Liver (tissue), 9 donors: ENCODE results near the gene GPBP1. TPM values are rescaled to one million over a fixed set of nuclear protein-coding genes. Genes with fewer than 3 reads are reported as not detected.

Source experiments
- DNase-seq: peaks from one replicate; pipeline ENCODE4 v3.0.0-alpha.2; 2017; ENCODE audit warnings: low spot score
- H3K27ac ChIP-seq, 2 donors: one replicate each; pipeline ENCODE4 v1.7.0; 2013; ENCODE audit warnings: inconsistent platforms in 2 of 2, low read length in 2 of 2, control low read depth in 1 of 2, low read depth in 1 of 2, mild to moderate bottlenecking in 1 of 2
- H3K27me3 ChIP-seq, 4 donors: one replicate each; pipeline versions ENCODE4 v1.6.1 to v1.7.0; 2013; ENCODE audit warnings: low read length in 3 of 4, inconsistent platforms in 1 of 4, mild to moderate bottlenecking in 1 of 4, moderate library complexity in 1 of 4; ENCODE audit not compliant: control insufficient read depth in 4 of 4, insufficient read depth in 4 of 4
- H3K36me3 ChIP-seq, 4 donors: one replicate each; pipeline versions ENCODE4 v1.6.1 to v1.7.0; 2013; ENCODE audit warnings: low read length in 3 of 4, mild to moderate bottlenecking in 3 of 4, low read depth in 1 of 4, moderate library complexity in 1 of 4; ENCODE audit not compliant: control insufficient read depth in 4 of 4, insufficient read depth in 3 of 4
- H3K4me1 ChIP-seq, 4 donors: one replicate each; pipeline versions ENCODE4 v1.6.1 to v1.7.0; 2013; ENCODE audit warnings: low read length in 3 of 4, mild to moderate bottlenecking in 3 of 4, moderate library complexity in 1 of 4; ENCODE audit not compliant: control insufficient read depth in 4 of 4, insufficient read depth in 4 of 4
- H3K4me3 ChIP-seq, 3 donors: one replicate each; pipeline versions ENCODE4 v1.6.1 to v1.7.0; 2013; ENCODE audit warnings: low read length in 3 of 3, control low read depth in 1 of 3, low read depth in 1 of 3, mild to moderate bottlenecking in 1 of 3
- H3K9ac ChIP-seq, 2 donors: one replicate each; pipeline ENCODE4 v1.7.0; 2013; ENCODE audit warnings: low read length in 2 of 2, mild to moderate bottlenecking in 2 of 2, moderate library complexity in 2 of 2, control low read depth in 1 of 2, low read depth in 1 of 2
- H3K9me3 ChIP-seq, 4 donors: one replicate each; pipeline versions ENCODE4 v1.6.1 to v1.7.0; 2013; ENCODE audit warnings: low read length in 3 of 4; ENCODE audit not compliant: control insufficient read depth in 4 of 4
- EGR1 ChIP-seq, 2 donors: IDR thresholded peaks; 2 replicates each; pipeline ENCODE4 v1.6.1; 2016 to 2018; ENCODE audit warnings: antibody characterized with exemption in 2 of 2, low read depth in 2 of 2
- FOXA1 ChIP-seq: IDR thresholded peaks from 2 replicates; pipeline ENCODE4 v1.6.1; 2016; ENCODE audit warnings: antibody characterized with exemption
- FOXA2 ChIP-seq: IDR thresholded peaks from 2 replicates; pipeline ENCODE4 v1.6.1; 2016; ENCODE audit warnings: antibody characterized with exemption
- GABPA ChIP-seq, 2 donors: IDR thresholded peaks in 1 of 2; conservative IDR thresholded peaks in 1 of 2; 2 replicates each; pipeline ENCODE4 v1.6.1; 2016; ENCODE audit warnings: antibody characterized with exemption in 2 of 2, mild to moderate bottlenecking in 1 of 2, moderate library complexity in 1 of 2
- JUND ChIP-seq, 2 donors: IDR thresholded peaks; 2 replicates each; pipeline ENCODE4 v1.6.1; 2016; ENCODE audit warnings: antibody characterized with exemption in 2 of 2
- NR2F2 ChIP-seq: IDR thresholded peaks from 2 replicates; pipeline ENCODE4 v1.6.1; 2016; ENCODE audit warnings: antibody characterized with exemption
- RAD21 ChIP-seq, 2 donors: IDR thresholded peaks; 2 replicates each; pipeline ENCODE4 v1.6.1; 2016; ENCODE audit warnings: antibody characterized with exemption in 2 of 2, mild to moderate bottlenecking in 2 of 2
- YY1 ChIP-seq: IDR thresholded peaks from 2 replicates; pipeline ENCODE4 v1.6.1; 2016; ENCODE audit warnings: antibody characterized with exemption, mild to moderate bottlenecking
- WGBS: extraction: QIAGEN DNeasy Blood & Tissue Kit; methylation state at CpG from one replicate; pipeline ENCODE4 v1.1.7; 2013; 5-methylcytosine and 5-hydroxymethylcytosine counted together
- polyA plus RNA-seq, 2 donors: library from polyadenylated mRNA; stranded (reverse) in 1 of 2; unstranded in 1 of 2; fragments of 200-250 nt in 1 of 2; fragments of >200 nt in 1 of 2; fragmentation: Nextera tagmentation in 1 of 2; extraction: Ambion mirVana in 1 of 2; gene quantifications; one replicate each; pipeline versions ENCODE4 v1.2.1 to v1.2.3, GENCODE V29; 2013 to 2015
- total RNA-seq, 2 donors: library from RNA; depleted of rRNA; stranded (reverse); fragments of >200 nt; gene quantifications; one replicate each; pipeline ENCODE4 v1.2.3, GENCODE V29; 2014
- TF ChIP-seq, protein P1 (sequence below): IDR thresholded peaks from 2 replicates; pipeline ENCODE4 v1.6.1; 2016; ENCODE audit warnings: antibody characterized with exemption, mild to moderate bottlenecking
- TF ChIP-seq, protein P2 (sequence below): IDR thresholded peaks from 2 replicates; pipeline ENCODE4 v1.6.1; 2016; ENCODE audit warnings: antibody characterized with exemption
- donor health status: healthy.
- donor health status: healthy.
- donor health status: healthy.
- donor health status: healthy.
- donor health status: healthy.

Gene GPBP1
- total and polyA plus RNA-seq, 4 donors = 13.6 to 30.8 (median 24.6) TPM

DNA sequence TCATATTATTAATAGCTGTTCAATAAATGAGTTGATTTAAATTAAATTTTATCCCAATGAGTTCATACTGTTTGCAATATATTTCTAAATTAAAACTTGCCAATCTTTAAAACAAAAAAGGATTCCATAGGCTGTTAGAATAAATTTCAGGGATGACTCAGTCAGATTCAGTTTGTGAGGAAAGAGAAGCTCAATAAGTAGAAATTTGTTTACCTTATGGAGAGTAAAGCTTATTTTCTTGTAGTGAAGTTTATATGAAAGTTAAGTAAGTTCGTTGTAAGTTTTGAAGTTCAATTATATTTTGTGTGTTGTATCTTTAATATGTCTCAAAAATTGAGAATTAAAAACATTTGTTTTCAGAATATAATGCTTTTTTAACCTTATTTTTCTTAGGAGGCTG, 29.0 kb downstream of the GPBP1 start:
- H3K4me1 ChIP-seq = peaks cover 0 to 5% (median 1%) of the 10 kb centered on the region in 4 donors
- WGBS = 92% methylated on average over 1 of the region's 1 CpG
- TF ChIP-seq, protein P1, sequence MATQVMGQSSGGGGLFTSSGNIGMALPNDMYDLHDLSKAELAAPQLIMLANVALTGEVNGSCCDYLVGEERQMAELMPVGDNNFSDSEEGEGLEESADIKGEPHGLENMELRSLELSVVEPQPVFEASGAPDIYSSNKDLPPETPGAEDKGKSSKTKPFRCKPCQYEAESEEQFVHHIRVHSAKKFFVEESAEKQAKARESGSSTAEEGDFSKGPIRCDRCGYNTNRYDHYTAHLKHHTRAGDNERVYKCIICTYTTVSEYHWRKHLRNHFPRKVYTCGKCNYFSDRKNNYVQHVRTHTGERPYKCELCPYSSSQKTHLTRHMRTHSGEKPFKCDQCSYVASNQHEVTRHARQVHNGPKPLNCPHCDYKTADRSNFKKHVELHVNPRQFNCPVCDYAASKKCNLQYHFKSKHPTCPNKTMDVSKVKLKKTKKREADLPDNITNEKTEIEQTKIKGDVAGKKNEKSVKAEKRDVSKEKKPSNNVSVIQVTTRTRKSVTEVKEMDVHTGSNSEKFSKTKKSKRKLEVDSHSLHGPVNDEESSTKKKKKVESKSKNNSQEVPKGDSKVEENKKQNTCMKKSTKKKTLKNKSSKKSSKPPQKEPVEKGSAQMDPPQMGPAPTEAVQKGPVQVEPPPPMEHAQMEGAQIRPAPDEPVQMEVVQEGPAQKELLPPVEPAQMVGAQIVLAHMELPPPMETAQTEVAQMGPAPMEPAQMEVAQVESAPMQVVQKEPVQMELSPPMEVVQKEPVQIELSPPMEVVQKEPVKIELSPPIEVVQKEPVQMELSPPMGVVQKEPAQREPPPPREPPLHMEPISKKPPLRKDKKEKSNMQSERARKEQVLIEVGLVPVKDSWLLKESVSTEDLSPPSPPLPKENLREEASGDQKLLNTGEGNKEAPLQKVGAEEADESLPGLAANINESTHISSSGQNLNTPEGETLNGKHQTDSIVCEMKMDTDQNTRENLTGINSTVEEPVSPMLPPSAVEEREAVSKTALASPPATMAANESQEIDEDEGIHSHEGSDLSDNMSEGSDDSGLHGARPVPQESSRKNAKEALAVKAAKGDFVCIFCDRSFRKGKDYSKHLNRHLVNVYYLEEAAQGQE = no peak
- TF ChIP-seq NR2F2 (no peak), YY1 (no peak)
- no peak for DNase-seq
- H3K4me3 ChIP-seq = no peak overlapping the region
- H3K36me3 ChIP-seq = no peaks in the 10 kb centered on the region
- no peak overlapping the region for H3K27ac ChIP-seq
- H3K9me3 ChIP-seq = no peaks in the 10 kb centered on the region
- no peak overlapping the region for H3K9ac ChIP-seq
- no peaks in the 10 kb centered on the region for H3K27me3 ChIP-seq

DNA sequence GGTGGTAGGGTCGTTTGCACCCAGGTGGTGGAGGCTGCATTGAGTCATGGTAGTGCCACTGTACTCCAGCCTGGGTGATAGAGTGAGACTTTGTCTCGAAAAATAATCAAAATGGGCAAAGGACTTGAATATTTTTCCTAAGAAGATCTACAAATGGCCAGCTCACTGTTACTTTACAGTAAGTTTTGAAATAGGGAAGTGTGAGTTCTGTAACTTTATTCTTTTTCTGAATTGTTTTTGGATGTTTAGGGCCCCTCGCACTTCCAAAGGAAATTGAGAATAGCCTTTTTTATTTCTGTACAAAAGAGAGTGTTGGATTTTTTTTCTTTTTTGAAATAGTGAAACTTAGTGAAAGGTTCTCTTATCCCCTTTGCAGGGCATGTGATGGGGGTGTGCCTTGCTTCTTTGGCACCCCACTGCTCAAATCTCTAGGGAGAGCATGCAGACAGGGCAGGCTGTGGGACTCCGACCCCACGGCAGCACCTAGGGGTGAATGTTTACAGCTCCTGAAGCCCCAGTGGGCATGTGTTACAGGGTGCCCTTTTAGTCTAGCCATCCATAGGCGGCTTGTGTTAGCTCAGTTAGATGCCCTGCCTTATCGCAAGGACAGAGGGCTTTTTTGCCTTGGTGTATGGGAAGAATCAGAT, 33.3 kb downstream of the GPBP1 start:
- H3K4me3 ChIP-seq = no peak overlapping the region
- peaks cover 0 to 11% (median 3%) of the 10 kb centered on the region in 4 donors for H3K4me1 ChIP-seq
- TF ChIP-seq YY1 = no peak
- TF ChIP-seq, protein P2, sequence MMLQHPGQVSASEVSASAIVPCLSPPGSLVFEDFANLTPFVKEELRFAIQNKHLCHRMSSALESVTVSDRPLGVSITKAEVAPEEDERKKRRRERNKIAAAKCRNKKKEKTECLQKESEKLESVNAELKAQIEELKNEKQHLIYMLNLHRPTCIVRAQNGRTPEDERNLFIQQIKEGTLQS = no peak
- TF ChIP-seq FOXA1 = no peak
- TF ChIP-seq RAD21 (IDR thresholded peaks at IDR 0.05) = no peak
- TF ChIP-seq GABPA (IDR thresholded peaks at IDR 0.05 in 1 of 2, conservative IDR thresholded peaks at IDR 0.05 in 1 of 2) = no peak
- TF ChIP-seq FOXA2 = no peak

DNA sequence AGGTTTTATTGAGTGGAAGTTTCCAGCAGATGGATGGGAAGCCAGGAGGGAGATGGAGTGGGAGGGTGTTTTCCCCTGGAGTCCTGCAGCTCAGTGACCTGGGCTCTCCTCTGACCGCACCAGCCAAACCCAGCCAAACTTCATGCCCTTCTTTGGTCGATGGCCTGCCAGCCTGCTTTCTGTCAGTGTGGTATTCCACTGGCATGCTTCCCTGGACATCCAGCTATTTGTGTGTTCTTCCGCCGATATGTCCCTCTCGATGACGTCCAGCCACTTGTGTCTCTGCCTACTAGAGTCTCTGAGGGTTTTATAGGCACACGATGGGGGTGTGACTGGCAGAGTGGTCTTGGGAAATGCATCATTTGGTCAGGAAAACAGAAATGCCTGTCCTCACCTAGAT, 33.8 kb downstream of the GPBP1 start:
- Histone ChIP-seq H3K27ac (no peak overlapping the region), H3K9me3 (no peaks in the 10 kb centered on the region), H3K9ac (no peak overlapping the region), H3K4me3 (no peak overlapping the region), H3K36me3 (no peaks in the 10 kb centered on the region), H3K27me3 (no peaks in the 10 kb centered on the region), H3K4me1 (peaks cover 0 to 11% (median 3%) of the 10 kb centered on the region in 4 donors)
- 90% methylated on average over 7 of the region's 7 CpGs for WGBS
- no peak for DNase-seq
- TF ChIP-seq NR2F2 = no peak
- no peak for TF ChIP-seq EGR1 (IDR thresholded peaks at IDR 0.05; ENCODE audit: low read depth in 2 of 2)
- no peak for TF ChIP-seq JUND (IDR thresholded peaks at IDR 0.05)

More for the DNA sequence above, 33.3 kb downstream of the GPBP1 start:
- no peak for DNase-seq
- 92% methylated on average over 7 of the region's 7 CpGs for WGBS
- Histone ChIP-seq H3K9me3 (no peaks in the 10 kb centered on the region), H3K27ac (no peak overlapping the region), H3K9ac (no peak overlapping the region), H3K27me3 (no peaks in the 10 kb centered on the region), H3K36me3 (no peaks in the 10 kb centered on the region)
